ENCODE data around the gene R3HDM4.
"Not testable (repeated sequence)": the region's sequence is repeated elsewhere in the genome, so short reads cannot be mapped to it uniquely, and the experiment has no call there.

The R3HDM4 gene

GRCh38 chr19:854549-854948 lies 58.5 kb downstream of the R3HDM4 start:
- Histone ChIP-seq H3K9ac (ENCODE audit: low read depth, low read length, poor library complexity) (no peak overlapping the region), H4K8ac (ENCODE audit: low read depth, low read length) (no peak overlapping the region), H3K27ac (replicated peaks; ENCODE audit: low read length) (no peak overlapping the region), H2BK15ac (ENCODE audit: low read length) (no peak overlapping the region), H3K14ac (ENCODE audit: low read length) (no peak overlapping the region), H3K79me1 (ENCODE audit: low read depth, low read length) (no peaks in the 10 kb centered on the region), H3K4me1 (ENCODE audit: control insufficient read depth in 2 of 2, insufficient read depth in 1 of 2, low read depth in 1 of 2, low read length in 2 of 2) (peaks cover 0 to 6% of the 10 kb centered on the region in 2 donors), H2BK12ac (ENCODE audit: low read length) (no peak overlapping the region), H3K4me2 (ENCODE audit: insufficient read depth, low read length, poor library complexity, severe bottlenecking) (no peak overlapping the region), H2BK5ac (ENCODE audit: low read length) (no peak overlapping the region), H2BK120ac (ENCODE audit: low read depth, low read length) (no peak overlapping the region), H2AFZ (ENCODE audit: low read length) (no peak overlapping the region), H3K4me3 (ENCODE audit: low read length in 2 of 2) (no peak overlapping the region), H3K18ac (ENCODE audit: low read length) (no peak overlapping the region), H3K23ac (ENCODE audit: low read depth, low read length, poor library complexity) (no peak overlapping the region), H2AK5ac (ENCODE audit: low read depth, low read length) (no peak overlapping the region), H3K9me3 (replicated peaks in 1 of 2; ENCODE audit: control insufficient read depth in 2 of 2, insufficient read depth in 1 of 2, low read depth in 1 of 2, low read length in 2 of 2) (peaks cover 0 to 2% of the 10 kb centered on the region in 2 donors), H4K91ac (ENCODE audit: low read depth, low read length, poor library complexity) (no peak overlapping the region), H3K36me3 (replicated peaks in 1 of 2; ENCODE audit: control insufficient read depth in 2 of 2, insufficient read depth in 2 of 2, low read length in 2 of 2) (no peaks in the 10 kb centered on the region), H3K4ac (ENCODE audit: low read length) (no peak overlapping the region), H3K27me3 (ENCODE audit: control insufficient read depth in 3 of 3, insufficient read depth in 3 of 3, low read depth in 1 of 3, low read length in 3 of 3) (peaks cover 0 to 11% (median 11%) of the 10 kb centered on the region in 3 experiments)
- WGBS, 2 donors (ENCODE audit: extremely low coverage in 2 of 2, insufficient read length in 2 of 2, insufficient replicate concordance in 1 of 2): no CpG with 5 or more reads among the region's 6 CpGs
- no peak for DNase-seq (ENCODE audit: low spot score)

- H2AK5ac ChIP-seq (ENCODE audit: low read depth, low read length); H3K23ac ChIP-seq (ENCODE audit: low read depth, low read length, poor library complexity); H3K9ac ChIP-seq (ENCODE audit: low read depth, low read length, poor library complexity); H3K14ac ChIP-seq (ENCODE audit: low read length); H2AFZ ChIP-seq (ENCODE audit: low read length); DNase-seq (ENCODE audit: low spot score); H2BK5ac ChIP-seq (ENCODE audit: low read length); H2BK15ac ChIP-seq (ENCODE audit: low read length); H3K79me1 ChIP-seq (ENCODE audit: low read depth, low read length); H3K18ac ChIP-seq (ENCODE audit: low read length); H3K4me3 ChIP-seq (ENCODE audit: low read length in 2 of 2); H4K91ac ChIP-seq (ENCODE audit: low read depth, low read length, poor library complexity); H4K8ac ChIP-seq (ENCODE audit: low read depth, low read length); H3K27me3 ChIP-seq (ENCODE audit: control insufficient read depth in 3 of 3, insufficient read depth in 3 of 3, low read depth in 1 of 3, low read length in 3 of 3); H3K27ac ChIP-seq (replicated peaks; ENCODE audit: low read length); H3K4me2 ChIP-seq (ENCODE audit: insufficient read depth, low read length, poor library complexity, severe bottlenecking); H3K4me1 ChIP-seq (ENCODE audit: control insufficient read depth in 2 of 2, insufficient read depth in 1 of 2, low read depth in 1 of 2, low read length in 2 of 2); H2BK120ac ChIP-seq (ENCODE audit: low read depth, low read length); H3K9me3 ChIP-seq (replicated peaks in 1 of 2; ENCODE audit: control insufficient read depth in 2 of 2, insufficient read depth in 1 of 2, low read depth in 1 of 2, low read length in 2 of 2); H2BK12ac ChIP-seq (ENCODE audit: low read length); H3K4ac ChIP-seq (ENCODE audit: low read length); H3K36me3 ChIP-seq (replicated peaks in 1 of 2; ENCODE audit: control insufficient read depth in 2 of 2, insufficient read depth in 2 of 2, low read length in 2 of 2): not testable (repeated sequence)
- no CpG with 5 or more reads among the region's 17 CpGs for WGBS, 2 donors (ENCODE audit: extremely low coverage in 2 of 2, insufficient read length in 2 of 2, insufficient replicate concordance in 1 of 2)
Measured at GRCh38 chr19:853614-854220, 59.3 kb downstream of the R3HDM4 start.

GRCh38 chr19:853014-853585 lies 59.9 kb downstream of the R3HDM4 start:
- Histone ChIP-seq H3K9me3 (replicated peaks in 1 of 2; ENCODE audit: control insufficient read depth in 2 of 2, insufficient read depth in 1 of 2, low read depth in 1 of 2, low read length in 2 of 2) (no peaks in the 10 kb centered on the region), H3K36me3 (replicated peaks in 1 of 2; ENCODE audit: control insufficient read depth in 2 of 2, insufficient read depth in 2 of 2, low read length in 2 of 2) (no peaks in the 10 kb centered on the region), H2BK5ac (ENCODE audit: low read length) (no peak overlapping the region), H3K27ac (replicated peaks; ENCODE audit: low read length) (no peak overlapping the region), H2AFZ (ENCODE audit: low read length) (no peak overlapping the region), H3K14ac (ENCODE audit: low read length) (no peak overlapping the region), H3K4me2 (ENCODE audit: insufficient read depth, low read length, poor library complexity, severe bottlenecking) (no peak overlapping the region), H3K4ac (ENCODE audit: low read length) (no peak overlapping the region), H3K23ac (ENCODE audit: low read depth, low read length, poor library complexity) (no peak overlapping the region), H3K27me3 (ENCODE audit: control insufficient read depth in 3 of 3, insufficient read depth in 3 of 3, low read depth in 1 of 3, low read length in 3 of 3) (peaks cover 0 to 6% (median 0%) of the 10 kb centered on the region in 3 experiments), H3K4me1 (ENCODE audit: control insufficient read depth in 2 of 2, insufficient read depth in 1 of 2, low read depth in 1 of 2, low read length in 2 of 2) (peaks cover 0 to 3% of the 10 kb centered on the region in 2 donors), H4K91ac (ENCODE audit: low read depth, low read length, poor library complexity) (no peak overlapping the region), H2BK12ac (ENCODE audit: low read length) (no peak overlapping the region), H2BK120ac (ENCODE audit: low read depth, low read length) (no peak overlapping the region), H3K18ac (ENCODE audit: low read length) (no peak overlapping the region), H2AK5ac (ENCODE audit: low read depth, low read length) (peak overlapping the region; percentile 46), H3K4me3 (ENCODE audit: low read length in 2 of 2) (no peak overlapping the region), H3K9ac (ENCODE audit: low read depth, low read length, poor library complexity) (no peak overlapping the region), H3K79me1 (ENCODE audit: low read depth, low read length) (no peaks in the 10 kb centered on the region), H4K8ac (ENCODE audit: low read depth, low read length) (no peak overlapping the region), H2BK15ac (ENCODE audit: low read length) (no peak overlapping the region)
- WGBS, 2 donors (ENCODE audit: extremely low coverage in 2 of 2, insufficient read length in 2 of 2, insufficient replicate concordance in 1 of 2): no CpG with 5 or more reads among the region's 67 CpGs
- DNase-seq (ENCODE audit: low spot score): no peak

- peaks cover 0 to 3% of the 10 kb centered on the region in 2 donors for H3K4me1 ChIP-seq (ENCODE audit: control insufficient read depth in 2 of 2, insufficient read depth in 1 of 2, low read depth in 1 of 2, low read length in 2 of 2)
- H3K9me3 ChIP-seq (replicated peaks in 1 of 2; ENCODE audit: control insufficient read depth in 2 of 2, insufficient read depth in 1 of 2, low read depth in 1 of 2, low read length in 2 of 2): no peaks in the 10 kb centered on the region
- no peak within 1 kb of the TSS for H4K91ac ChIP-seq (ENCODE audit: low read depth, low read length, poor library complexity)
- peaks cover 0 to 12% (median 0%) of the 10 kb centered on the region in 3 experiments for H3K27me3 ChIP-seq (ENCODE audit: control insufficient read depth in 3 of 3, insufficient read depth in 3 of 3, low read depth in 1 of 3, low read length in 3 of 3)
- no peaks in the 10 kb centered on the region for H3K79me1 ChIP-seq (ENCODE audit: low read depth, low read length)
- no peak within 1 kb of the TSS for H2BK120ac ChIP-seq (ENCODE audit: low read depth, low read length)
- H4K8ac ChIP-seq (ENCODE audit: low read depth, low read length): no peak within 1 kb of the TSS
- no CpG with 5 or more reads among the region's 55 CpGs for WGBS, 2 donors (ENCODE audit: extremely low coverage in 2 of 2, insufficient read length in 2 of 2, insufficient replicate concordance in 1 of 2)
- peak within 1 kb of the TSS; percentile 66 for H3K4ac ChIP-seq (ENCODE audit: low read length)
- no peak within 1 kb of the TSS for H3K4me2 ChIP-seq (ENCODE audit: insufficient read depth, low read length, poor library complexity, severe bottlenecking)
- H3K14ac ChIP-seq (ENCODE audit: low read length): no peak within 1 kb of the TSS
- no peak within 1 kb of the TSS for H3K23ac ChIP-seq (ENCODE audit: low read depth, low read length, poor library complexity)
- H2AK5ac ChIP-seq (ENCODE audit: low read depth, low read length): peak within 1 kb of the TSS; percentile 90
- H3K18ac ChIP-seq (ENCODE audit: low read length): peak within 1 kb of the TSS; percentile 57
- DNase-seq (ENCODE audit: low spot score): no peak
- H3K9ac ChIP-seq (ENCODE audit: low read depth, low read length, poor library complexity): no peak within 1 kb of the TSS
- peak within 1 kb of the TSS; percentile 58 for H2BK15ac ChIP-seq (ENCODE audit: low read length)
- no peak within 1 kb of the TSS for H2AFZ ChIP-seq (ENCODE audit: low read length)
- no peak within 1 kb of the TSS for H3K27ac ChIP-seq (replicated peaks; ENCODE audit: low read length)
- no peak within 1 kb of the TSS for H2BK5ac ChIP-seq (ENCODE audit: low read length)
- peak within 1 kb of the TSS; percentile 41 for H2BK12ac ChIP-seq (ENCODE audit: low read length)
- no peaks in the 10 kb centered on the region for H3K36me3 ChIP-seq (replicated peaks in 1 of 2; ENCODE audit: control insufficient read depth in 2 of 2, insufficient read depth in 2 of 2, low read length in 2 of 2)
- H3K4me3 ChIP-seq (ENCODE audit: low read length in 2 of 2): no peak within 1 kb of the TSS
Measured at GRCh38 chr19:852136-853013, 60.6 kb downstream of the R3HDM4 start, which contains the start of gene ELANE. Gene ELANE, plus strand, starts transcription at chr19:852303. Its CDS starts 26 bp downstream, at chr19:852329.
